Iris pigment epithelial cell (primary cell): Measurements from ENCODE around the gene RBM27.
"Not testable (repeated sequence)": the region's sequence is repeated elsewhere in the genome, so short reads cannot be mapped to it uniquely, and the experiment has no call there.

Source experiments
- DNase-seq: peaks from one replicate; pipeline ENCODE4 v3.0.0-alpha.2; 2011; ENCODE audit warnings: low read depth

The RBM27 gene

GRCh38 chr5:146203011-146203871, at the start of gene RBM27:
Gene RBM27 (plus strand): TSS chr5:146203605. CDS start chr5:146203766, 161 bp downstream.
- DNase-seq: peak; percentile 99

GRCh38 chr5:146158255-146158654, 45.1 kb upstream of the RBM27 start:
- no peak for DNase-seq

- DNase-seq: no peak
Measured at GRCh38 chr5:146164382-146164781, 39.0 kb upstream of the RBM27 start.

- peak; percentile 10 for DNase-seq
Measured at GRCh38 chr5:146165460-146165859, 37.9 kb upstream of the RBM27 start.

GRCh38 chr5:146165903-146166302, 37.5 kb upstream of the RBM27 start:
- DNase-seq: no peak

- DNase-seq: no peak
Measured at GRCh38 chr5:146169076-146169475, 34.3 kb upstream of the RBM27 start.

GRCh38 chr5:146173049-146173448, 30.4 kb upstream of the RBM27 start:
- DNase-seq: not testable (repeated sequence)

- no peak for DNase-seq
Measured at GRCh38 chr5:146173597-146173996, 29.8 kb upstream of the RBM27 start.

GRCh38 chr5:146176805-146177204, 26.6 kb upstream of the RBM27 start:
- DNase-seq: no peak

GRCh38 chr5:146179696-146180095, 23.7 kb upstream of the RBM27 start:
- no peak for DNase-seq

- DNase-seq: not testable (repeated sequence)
Measured at GRCh38 chr5:146183403-146183802, 20.0 kb upstream of the RBM27 start.

- peak; percentile 31 for DNase-seq
Measured at GRCh38 chr5:146185161-146185560, 18.2 kb upstream of the RBM27 start.

- peak; percentile 72 for DNase-seq
Measured at GRCh38 chr5:146188358-146188757, 15.0 kb upstream of the RBM27 start.

- no peak for DNase-seq
Measured at GRCh38 chr5:146192571-146193043, 10.8 kb upstream of the RBM27 start.

GRCh38 chr5:146193285-146193684, 10.1 kb upstream of the RBM27 start:
- peak; percentile 63 for DNase-seq

- DNase-seq: not testable (repeated sequence)
Measured at GRCh38 chr5:146194997-146195396, 8.4 kb upstream of the RBM27 start.

GRCh38 chr5:146196459-146197048, 6.9 kb upstream of the RBM27 start:
- no peak for DNase-seq

GRCh38 chr5:146199176-146199815, 4.1 kb upstream of the RBM27 start:
- no peak for DNase-seq

GRCh38 chr5:146201795-146202194, 1.6 kb upstream of the RBM27 start:
- not testable (repeated sequence) for DNase-seq

GRCh38 chr5:146203872-146204192, 427 bp downstream of the RBM27 start:
- DNase-seq: no peak

GRCh38 chr5:146205499-146206202, 2.2 kb downstream of the RBM27 start:
- no peak for DNase-seq

- DNase-seq: no peak
Measured at GRCh38 chr5:146206257-146206656, 2.9 kb downstream of the RBM27 start.
